GM18502 (cell line): ENCODE data around the gene TULP3.
A peak's percentile ranks its signal among the peaks of the same experiment; 100 is the strongest.

ENCODE experiments used
- ATAC-seq: cut with Tn5 transposase; IDR thresholded peaks from one replicate; pipeline ENCODE4 v1.9.1; 2021; ENCODE audit warnings: mild to moderate bottlenecking; ENCODE audit not compliant: unreplicated experiment, poor library complexity

The TULP3 gene

GRCh38 chr12:2923057-2923456 lies 32.4 kb downstream of the TULP3 start:
- no peak for ATAC-seq

GRCh38 chr12:2924019-2924418 lies 33.3 kb downstream of the TULP3 start:
- no peak for ATAC-seq

GRCh38 chr12:2925322-2925995 lies 34.8 kb downstream of the TULP3 start:
- ATAC-seq, result no peak

- ATAC-seq, result no peak
Observed at GRCh38 chr12:2930865-2931264, 40.2 kb downstream of the TULP3 start.

GRCh38 chr12:2933586-2933985 lies 42.9 kb downstream of the TULP3 start:
- ATAC-seq, result no peak

GRCh38 chr12:2934371-2934770 lies 43.7 kb downstream of the TULP3 start:
- no peak for ATAC-seq

- no peak for ATAC-seq
Observed at GRCh38 chr12:2936301-2936700, 45.6 kb downstream of the TULP3 start.

- ATAC-seq, result no peak
Observed at GRCh38 chr12:2937500-2937899, 46.8 kb downstream of the TULP3 start.

- ATAC-seq, result no peak
Observed at GRCh38 chr12:2939191-2939590, 48.5 kb downstream of the TULP3 start.

GRCh38 chr12:2940564-2940963 lies 49.9 kb downstream of the TULP3 start:
- no peak for ATAC-seq

- no peak for ATAC-seq
Observed at GRCh38 chr12:2941524-2941923, 50.8 kb downstream of the TULP3 start.

- no peak for ATAC-seq
Observed at GRCh38 chr12:2944401-2945047, 53.8 kb downstream of the TULP3 start.

- no peak for ATAC-seq
Observed at GRCh38 chr12:2949411-2949810, 58.7 kb downstream of the TULP3 start.

GRCh38 chr12:2955888-2956287 lies 65.2 kb downstream of the TULP3 start:
- ATAC-seq, result no peak

- no peak for ATAC-seq
Observed at GRCh38 chr12:2957816-2958431, 67.2 kb downstream of the TULP3 start.

GRCh38 chr12:2958432-2959191 lies 67.9 kb downstream of the TULP3 start:
- ATAC-seq, result no peak

GRCh38 chr12:2959192-2959504 lies 68.5 kb downstream of the TULP3 start, which contains the start of gene TEAD4:
Gene TEAD4, plus strand, starts transcription at chr12:2959397.
- ATAC-seq, result peak; percentile 61

GRCh38 chr12:2959505-2960389 lies 69.1 kb downstream of the TULP3 start:
- peak; percentile 47 for ATAC-seq

GRCh38 chr12:2960390-2960956 lies 69.8 kb downstream of the TULP3 start:
- no peak for ATAC-seq
